Measurements from ENCODE around the gene OTUD1.

Gene OTUD1

DNA sequence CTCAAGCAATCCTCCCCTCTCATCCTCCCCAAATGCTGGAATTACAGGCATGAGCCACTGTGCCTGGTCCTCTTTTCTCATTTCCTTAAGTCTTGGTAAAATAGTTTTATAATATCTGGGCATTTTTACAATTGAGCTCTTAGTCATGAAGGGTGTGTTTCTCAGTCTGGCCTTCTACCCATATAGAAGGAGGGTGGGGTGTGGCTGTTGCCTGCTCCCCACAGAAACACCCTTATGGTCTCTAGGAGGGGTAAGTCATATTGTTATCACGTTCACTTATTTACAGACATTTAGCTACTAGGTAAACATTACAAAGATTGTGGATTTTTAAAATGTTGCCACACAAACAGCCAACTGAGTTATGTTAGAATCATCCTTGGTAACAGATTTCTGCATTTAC, 6.7 kb upstream of the OTUD1 start:
- DNase-seq, result no peak

DNA sequence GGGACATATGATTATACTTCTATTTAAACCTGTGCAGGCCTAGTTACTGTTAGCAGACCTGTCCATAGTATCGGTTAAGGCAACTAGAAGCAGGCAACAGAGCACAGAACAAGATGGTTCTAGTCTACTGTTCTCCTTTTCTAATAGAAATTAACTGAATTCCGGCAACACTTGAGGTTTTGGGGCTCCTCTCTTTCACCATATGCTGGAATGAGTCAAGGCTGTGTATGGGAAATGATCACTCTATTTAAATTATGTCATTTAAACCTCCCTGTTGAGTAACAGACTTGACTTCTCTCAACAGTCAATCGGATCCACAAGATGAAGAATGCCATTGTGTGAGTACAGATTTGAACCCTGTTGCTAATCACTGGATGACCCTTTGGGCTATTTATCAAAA, 6.2 kb upstream of the OTUD1 start:
- peak; percentile 58 for DNase-seq

- no peak for DNase-seq
Observed at GRCh38 chr10:23433701-23434100, 5.2 kb upstream of the OTUD1 start.

DNA sequence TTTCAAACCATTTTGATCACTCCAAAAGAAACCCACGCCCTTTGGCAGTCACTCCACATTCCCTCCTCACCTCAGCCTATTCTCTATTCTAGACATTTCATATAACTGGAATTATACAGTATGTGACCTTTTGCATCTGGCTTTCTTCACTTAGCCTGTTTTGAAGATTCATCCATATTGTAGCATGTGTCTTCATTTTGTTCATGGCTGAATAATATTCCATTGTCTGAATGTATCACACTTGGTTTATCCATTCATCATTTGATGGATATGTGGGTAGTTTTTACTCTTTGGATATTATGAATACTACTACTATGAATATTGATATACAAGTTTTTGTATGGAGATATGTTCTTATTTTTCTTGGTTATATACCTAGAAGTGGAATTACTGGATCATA, 3.5 kb upstream of the OTUD1 start:
- DNase-seq, result no peak

DNA sequence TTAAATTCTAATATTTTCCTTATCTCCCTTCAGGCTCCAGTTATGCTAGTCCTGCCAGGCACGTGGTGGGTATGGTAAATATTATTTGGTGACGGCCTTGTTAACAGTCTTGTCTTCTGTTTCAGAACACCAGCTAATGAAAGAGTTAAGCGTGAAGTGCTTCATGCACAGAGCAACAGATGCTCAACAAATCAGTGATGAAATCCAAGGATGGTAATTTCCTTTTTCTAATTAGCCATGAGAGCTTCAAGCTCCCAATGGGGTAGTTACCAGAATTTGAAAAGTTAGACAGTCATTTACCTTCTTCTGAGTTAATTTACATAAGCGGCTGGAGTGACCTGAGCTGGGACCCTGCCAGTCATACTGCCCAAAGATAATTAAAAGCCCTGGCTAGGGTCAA, 1.9 kb upstream of the OTUD1 start:
- no peak for DNase-seq

DNA sequence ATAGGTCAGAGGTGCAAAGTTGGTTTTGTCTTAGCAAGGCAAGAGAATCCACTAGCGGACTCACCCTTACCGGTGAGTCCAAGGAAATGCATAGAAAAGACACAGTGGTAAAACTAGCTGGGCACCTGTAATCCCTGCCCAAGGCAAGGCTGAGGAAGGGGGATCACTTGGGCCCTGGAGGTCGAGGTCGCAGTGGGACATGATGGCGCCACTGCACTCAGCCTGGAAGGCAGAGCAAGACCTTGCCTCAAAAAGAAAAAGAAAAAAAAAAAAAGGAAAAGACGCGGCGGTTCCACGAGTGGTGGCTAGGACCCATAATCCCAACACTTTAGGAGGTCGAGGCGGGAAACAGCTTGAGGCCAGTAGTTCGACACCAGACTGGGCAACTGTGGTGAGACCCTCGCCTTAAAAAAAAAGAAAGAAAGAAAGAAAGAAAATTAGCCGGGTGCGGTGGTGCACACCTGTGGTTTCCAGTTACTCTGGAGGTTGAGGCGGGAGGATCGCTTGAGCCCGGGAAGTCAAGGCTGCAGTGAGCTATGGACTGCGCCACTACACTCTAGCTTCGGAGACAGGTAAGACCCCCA, 820 bp upstream of the OTUD1 start:
- DNase-seq, result no peak

- DNase-seq, result no peak
Observed at GRCh38 chr10:23439452-23439960, 631 bp downstream of the OTUD1 start.

- DNase-seq, result no peak
Observed at GRCh38 chr10:23439961-23440889, 1.4 kb downstream of the OTUD1 start.

GRCh38 chr10:23441251-23441650, 2.4 kb downstream of the OTUD1 start:
- no peak for DNase-seq

DNA sequence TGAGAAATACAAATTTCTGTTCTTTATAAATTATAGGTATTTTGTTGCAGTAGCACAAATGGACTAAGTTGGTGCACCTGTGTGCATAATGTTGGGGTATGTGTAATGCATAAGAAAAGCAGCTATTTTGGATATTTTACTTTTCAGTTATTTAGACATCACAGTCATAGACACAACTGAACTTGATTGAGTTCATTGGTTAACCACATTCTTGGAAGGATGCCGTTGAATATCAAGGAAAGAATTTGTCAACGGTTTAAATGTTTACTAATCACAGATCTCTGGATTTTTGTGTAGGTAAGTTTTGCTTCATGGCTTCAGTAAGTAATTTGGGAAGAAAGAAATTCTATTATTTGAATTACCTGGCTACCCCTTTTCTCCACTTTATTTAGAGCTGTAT, 4.1 kb downstream of the OTUD1 start:
- DNase-seq, result no peak

DNA sequence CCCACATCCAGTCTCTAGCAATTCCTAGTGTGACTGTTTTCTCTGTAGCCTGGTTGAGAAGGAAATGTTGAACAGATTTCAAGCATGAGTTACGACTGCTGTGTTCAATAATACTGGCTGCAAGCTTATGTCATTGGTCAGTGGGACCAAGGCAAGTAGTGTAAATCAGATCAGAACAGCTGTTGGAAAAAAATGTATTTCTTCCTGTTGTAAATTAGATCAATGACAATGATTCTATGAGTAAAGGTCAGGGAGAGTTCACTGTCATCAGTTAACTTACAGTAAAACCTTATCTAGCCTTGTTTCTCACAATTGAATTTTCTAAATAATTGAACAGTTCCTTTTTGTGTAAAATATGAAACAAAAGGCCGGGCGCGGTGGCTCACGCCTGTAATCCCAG, 6.7 kb downstream of the OTUD1 start:
- DNase-seq, result no peak

- no peak for DNase-seq
Observed at GRCh38 chr10:23448323-23448722, 9.4 kb downstream of the OTUD1 start.

GRCh38 chr10:23448802-23449570, 10.1 kb downstream of the OTUD1 start:
- no peak for DNase-seq

GRCh38 chr10:23452033-23452655, 13.3 kb downstream of the OTUD1 start:
- no peak for DNase-seq

- DNase-seq, result no peak
Observed at GRCh38 chr10:23453465-23453864, 14.6 kb downstream of the OTUD1 start.

GRCh38 chr10:23457632-23458417, 18.9 kb downstream of the OTUD1 start:
- no peak for DNase-seq

DNA sequence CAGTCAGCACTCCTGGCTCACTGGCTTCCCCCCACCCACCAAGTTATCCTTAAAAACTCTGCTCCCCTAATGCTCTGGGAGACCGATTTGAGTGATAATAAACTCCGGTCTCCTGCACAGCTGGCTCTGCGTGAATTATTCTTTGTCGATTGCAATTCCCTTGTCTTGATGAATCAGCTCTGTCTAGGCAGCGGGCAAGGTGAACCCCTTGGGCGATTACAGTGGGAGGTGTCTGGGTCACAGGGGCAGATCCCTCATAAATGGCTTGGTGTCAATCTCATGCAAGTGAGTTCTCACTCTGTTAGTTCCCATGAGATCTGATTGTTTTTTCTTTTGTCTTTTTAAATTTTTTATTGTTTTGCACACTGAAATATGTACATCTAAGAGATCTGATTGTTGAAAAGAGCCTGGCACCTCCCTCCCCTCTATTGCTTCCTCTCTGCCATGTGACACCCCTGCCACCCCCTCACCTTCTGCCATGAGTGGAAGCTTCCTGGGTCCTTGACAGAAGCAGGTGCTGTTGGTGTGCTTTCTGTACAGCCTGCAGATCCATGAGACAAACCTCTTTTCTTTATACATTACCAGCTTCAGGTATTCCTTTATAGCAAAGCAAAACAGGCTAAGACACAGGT, 20.5 kb downstream of the OTUD1 start:
- no peak for DNase-seq

DNA sequence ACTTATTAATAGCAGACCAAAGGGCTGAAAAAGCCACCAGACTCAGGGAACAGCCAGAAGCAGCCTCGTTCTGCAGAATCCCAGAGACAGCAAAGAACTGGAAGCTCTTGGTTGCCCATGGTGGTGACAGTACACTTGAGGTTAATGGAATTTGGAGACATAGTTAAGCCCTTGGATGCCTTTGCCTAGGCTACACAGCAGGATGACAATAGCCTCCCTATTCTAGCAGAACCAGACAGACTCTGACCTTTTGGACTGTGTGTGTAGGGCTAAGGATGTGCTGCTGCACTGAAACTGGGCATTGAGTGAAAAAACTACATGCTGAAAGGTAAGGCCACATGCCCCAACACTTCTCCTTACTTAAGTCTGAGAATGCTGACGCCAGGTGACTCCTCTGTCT, 22.7 kb downstream of the OTUD1 start:
- no peak for DNase-seq

GRCh38 chr10:23467012-23467411, 28.1 kb downstream of the OTUD1 start:
- no peak for DNase-seq

- no peak for DNase-seq
Observed at GRCh38 chr10:23467548-23467947, 28.7 kb downstream of the OTUD1 start.

GRCh38 chr10:23469596-23470237, 30.8 kb downstream of the OTUD1 start:
- DNase-seq, result no peak

All from SIG-M5 (cell line).